ENCODE results near the gene PML. TPM values are rescaled to one million over a fixed set of nuclear protein-coding genes. Genes with fewer than 3 reads are reported as not detected.

PML gene
- total RNA-seq, 1 experiment from 2014 or later: 120 TPM

DNA sequence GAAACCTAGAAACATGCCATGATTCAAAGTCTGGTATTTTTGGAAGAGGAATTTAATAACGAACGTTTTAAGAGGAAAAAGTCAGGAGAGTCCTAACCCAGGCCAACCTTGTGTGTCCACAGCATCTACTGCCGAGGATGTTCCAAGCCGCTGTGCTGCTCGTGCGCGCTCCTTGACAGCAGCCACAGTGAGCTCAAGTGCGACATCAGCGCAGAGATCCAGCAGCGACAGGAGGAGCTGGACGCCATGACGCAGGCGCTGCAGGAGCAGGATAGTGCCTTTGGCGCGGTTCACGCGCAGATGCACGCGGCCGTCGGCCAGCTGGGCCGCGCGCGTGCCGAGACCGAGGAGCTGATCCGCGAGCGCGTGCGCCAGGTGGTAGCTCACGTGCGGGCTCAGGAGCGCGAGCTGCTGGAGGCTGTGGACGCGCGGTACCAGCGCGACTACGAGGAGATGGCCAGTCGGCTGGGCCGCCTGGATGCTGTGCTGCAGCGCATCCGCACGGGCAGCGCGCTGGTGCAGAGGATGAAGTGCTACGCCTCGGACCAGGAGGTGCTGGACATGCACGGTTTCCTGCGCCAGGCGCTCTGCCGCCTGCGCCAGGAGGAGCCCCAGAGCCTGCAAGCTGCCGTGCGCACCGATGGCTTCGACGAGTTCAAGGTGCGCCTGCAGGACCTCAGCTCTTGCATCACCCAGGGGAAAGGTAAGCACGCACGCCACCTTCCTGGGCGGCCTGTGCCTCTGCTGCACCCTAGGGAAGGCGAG is 28.4 kb downstream of the PML start:
- H3K36me3 Mint-ChIP-seq (ENCODE audit: insufficient read depth, unreplicated experiment): peaks cover 10% of the 10 kb centered on the region
- BruUV-seq (replicated peaks): no TSS peak
- intact Hi-C loops (cut with micrococcal nuclease; ENCODE audit: unreplicated experiment): no loop called here
- CTCF ChIA-PET: no interaction called here
- H3K4me1 Mint-ChIP-seq (ENCODE audit: low read depth, unreplicated experiment): no peaks in the 10 kb centered on the region
- no peaks in the 10 kb centered on the region for H3K27me3 Mint-ChIP-seq (ENCODE audit: unreplicated experiment)
- DNase-seq: no peak
- no peaks in the 10 kb centered on the region for H3K9me3 Mint-ChIP-seq (ENCODE audit: low read depth, unreplicated experiment)
- no peak overlapping the region for H3K4me3 Mint-ChIP-seq (ENCODE audit: low read depth, unreplicated experiment)
- no peak overlapping the region for H3K27ac Mint-ChIP-seq (ENCODE audit: unreplicated experiment)
- TF ChIP-seq, protein P1, sequence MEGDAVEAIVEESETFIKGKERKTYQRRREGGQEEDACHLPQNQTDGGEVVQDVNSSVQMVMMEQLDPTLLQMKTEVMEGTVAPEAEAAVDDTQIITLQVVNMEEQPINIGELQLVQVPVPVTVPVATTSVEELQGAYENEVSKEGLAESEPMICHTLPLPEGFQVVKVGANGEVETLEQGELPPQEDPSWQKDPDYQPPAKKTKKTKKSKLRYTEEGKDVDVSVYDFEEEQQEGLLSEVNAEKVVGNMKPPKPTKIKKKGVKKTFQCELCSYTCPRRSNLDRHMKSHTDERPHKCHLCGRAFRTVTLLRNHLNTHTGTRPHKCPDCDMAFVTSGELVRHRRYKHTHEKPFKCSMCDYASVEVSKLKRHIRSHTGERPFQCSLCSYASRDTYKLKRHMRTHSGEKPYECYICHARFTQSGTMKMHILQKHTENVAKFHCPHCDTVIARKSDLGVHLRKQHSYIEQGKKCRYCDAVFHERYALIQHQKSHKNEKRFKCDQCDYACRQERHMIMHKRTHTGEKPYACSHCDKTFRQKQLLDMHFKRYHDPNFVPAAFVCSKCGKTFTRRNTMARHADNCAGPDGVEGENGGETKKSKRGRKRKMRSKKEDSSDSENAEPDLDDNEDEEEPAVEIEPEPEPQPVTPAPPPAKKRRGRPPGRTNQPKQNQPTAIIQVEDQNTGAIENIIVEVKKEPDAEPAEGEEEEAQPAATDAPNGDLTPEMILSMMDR (IDR thresholded peaks at IDR 0.05; ENCODE audit: unreplicated experiment): no peak

DNA sequence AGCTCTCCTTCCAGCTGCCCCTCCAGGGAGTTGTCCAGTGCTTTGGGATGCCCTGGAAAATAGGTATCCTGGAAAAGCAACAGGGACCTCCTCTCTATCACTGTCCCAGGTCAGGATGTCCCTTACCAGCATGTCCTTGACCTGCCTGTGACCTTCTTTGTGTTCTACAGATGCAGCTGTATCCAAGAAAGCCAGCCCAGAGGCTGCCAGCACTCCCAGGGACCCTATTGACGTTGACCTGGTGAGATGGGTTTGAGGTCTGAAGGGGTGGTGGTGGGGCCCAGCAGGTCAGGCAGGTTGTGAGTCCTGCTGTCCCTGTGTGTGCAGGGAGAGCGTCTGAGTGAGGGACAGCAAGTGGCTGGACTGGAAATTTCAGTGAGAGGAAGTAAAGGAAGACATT is 30.2 kb downstream of the PML start:
- H3K36me3 Mint-ChIP-seq (ENCODE audit: insufficient read depth, unreplicated experiment): peaks cover 10% of the 10 kb centered on the region
- no peaks in the 10 kb centered on the region for H3K9me3 Mint-ChIP-seq (ENCODE audit: low read depth, unreplicated experiment)
- BruUV-seq (replicated peaks): no TSS peak
- no peaks in the 10 kb centered on the region for H3K4me1 Mint-ChIP-seq (ENCODE audit: low read depth, unreplicated experiment)
- no peak overlapping the region for H3K4me3 Mint-ChIP-seq (ENCODE audit: low read depth, unreplicated experiment)
- intact Hi-C loops (cut with micrococcal nuclease; ENCODE audit: unreplicated experiment): no loop called here
- TF ChIP-seq, protein P1 (IDR thresholded peaks at IDR 0.05; ENCODE audit: unreplicated experiment): no peak
- no peak overlapping the region for H3K27ac Mint-ChIP-seq (ENCODE audit: unreplicated experiment)
- H3K27me3 Mint-ChIP-seq (ENCODE audit: unreplicated experiment): no peaks in the 10 kb centered on the region
- DNase-seq: no peak
- CTCF ChIA-PET: interaction anchor here (3.2 kb wide), 1 partner anchor 52 kb away, joined by 10 read pairs; no protein-coding TSS in a partner anchor

DNA sequence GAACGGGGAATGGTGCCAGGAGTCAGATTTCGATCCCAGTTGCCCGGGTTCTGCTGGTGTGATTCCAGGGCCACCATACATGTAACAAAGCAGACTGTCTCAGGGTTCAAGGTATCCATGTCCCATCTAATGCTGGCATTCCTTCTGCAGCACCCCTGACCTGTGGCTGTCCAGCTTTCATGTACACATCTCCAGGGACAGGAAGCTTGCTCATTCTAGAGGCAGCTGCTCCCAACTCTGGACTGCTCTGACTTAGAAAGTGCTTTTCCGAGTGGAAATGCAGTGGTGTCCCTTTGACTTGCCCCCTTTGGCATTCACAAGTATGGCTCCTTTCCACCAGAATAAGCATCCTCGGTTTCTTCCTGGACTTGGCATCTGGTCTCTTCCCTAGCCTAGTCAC is 30.9 kb downstream of the PML start:
- Mint-ChIP-seq H3K27ac (ENCODE audit: unreplicated experiment) (no peak overlapping the region), H3K4me3 (ENCODE audit: low read depth, unreplicated experiment) (no peak overlapping the region), H3K9me3 (ENCODE audit: low read depth, unreplicated experiment) (no peaks in the 10 kb centered on the region), H3K36me3 (ENCODE audit: insufficient read depth, unreplicated experiment) (peaks cover 10% of the 10 kb centered on the region), H3K27me3 (ENCODE audit: unreplicated experiment) (no peaks in the 10 kb centered on the region), H3K4me1 (ENCODE audit: low read depth, unreplicated experiment) (no peaks in the 10 kb centered on the region)
- BruUV-seq (replicated peaks): no TSS peak
- intact Hi-C loops (cut with micrococcal nuclease; ENCODE audit: unreplicated experiment): no loop called here
- CTCF ChIA-PET: interaction anchor here (3.2 kb wide), 1 partner anchor 53 kb away, joined by 10 read pairs; no protein-coding TSS in a partner anchor
- TF ChIP-seq, protein P1 (IDR thresholded peaks at IDR 0.05; ENCODE audit: unreplicated experiment): no peak
- no peak for DNase-seq

DNA sequence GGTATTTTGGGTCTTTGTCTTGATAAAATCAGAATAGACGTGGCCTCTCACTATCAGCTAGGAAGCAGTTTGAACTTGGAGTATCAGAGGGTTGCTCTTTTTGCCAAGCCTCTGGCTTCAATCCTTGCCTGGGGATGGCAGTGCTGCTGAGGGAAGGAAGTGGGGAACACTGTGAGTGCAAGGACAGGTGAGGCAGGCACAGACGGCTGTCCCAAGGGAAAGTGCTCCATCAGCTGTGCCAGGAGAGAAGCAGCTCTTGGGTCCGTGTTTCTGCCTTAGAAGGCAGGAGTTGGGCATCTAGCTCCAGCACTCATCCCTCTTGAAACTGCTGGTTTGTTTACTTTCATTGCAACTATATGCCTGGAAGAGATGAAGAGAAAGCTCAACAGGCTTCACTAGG is 33.2 kb downstream of the PML start:
- Mint-ChIP-seq H3K4me3 (ENCODE audit: low read depth, unreplicated experiment) (no peak overlapping the region), H3K27ac (ENCODE audit: unreplicated experiment) (no peak overlapping the region), H3K27me3 (ENCODE audit: unreplicated experiment) (no peaks in the 10 kb centered on the region), H3K4me1 (ENCODE audit: low read depth, unreplicated experiment) (no peaks in the 10 kb centered on the region), H3K36me3 (ENCODE audit: insufficient read depth, unreplicated experiment) (peaks cover 15% of the 10 kb centered on the region), H3K9me3 (ENCODE audit: low read depth, unreplicated experiment) (no peaks in the 10 kb centered on the region)
- CTCF ChIA-PET: interaction anchor here (0.7 to 1.0 kb wide), 3 partner anchors 26 to 218 kb away, joined by 5 to 6 read pairs (median 6); no protein-coding TSS in a partner anchor
- BruUV-seq (replicated peaks): no TSS peak
- no peak for DNase-seq
- TF ChIP-seq, protein P1 (IDR thresholded peaks at IDR 0.05; ENCODE audit: unreplicated experiment): no peak
- intact Hi-C loops (cut with micrococcal nuclease; ENCODE audit: unreplicated experiment): no loop called here
